HepG2 (cell line): ENCODE data around the gene MRPL14. TPM values are rescaled to one million over a fixed set of nuclear protein-coding genes. Genes with fewer than 3 reads are reported as not detected.

Experiments
- ATF3 ChIP-seq: sonication (generic); formaldehyde crosslinking; IDR thresholded peaks from 2 replicates; pipeline ENCODE4 v1.4.0; 2020; ENCODE audit warnings: missing genetic modification reagents
- CBFB ChIP-seq: sonication (generic); formaldehyde crosslinking; IDR thresholded peaks from 2 replicates; pipeline ENCODE4 v1.4.0; 2020; ENCODE audit warnings: missing genetic modification reagents
- DPF2 ChIP-seq: sonication (generic); formaldehyde crosslinking; IDR thresholded peaks from 2 replicates; pipeline ENCODE4 v1.4.0; 2020; ENCODE audit warnings: mild to moderate bottlenecking, low read depth, missing genetic modification reagents, borderline replicate concordance
- FOXP1 ChIP-seq, 2 experiments: fragments of 450-650 bp in 1 of 2; IDR thresholded peaks; 2 replicates each; pipeline ENCODE4 v1.6.1; 2017 to 2018; ENCODE audit warnings: antibody characterized with exemption in 1 of 2
- GTF3A ChIP-seq: sonication (generic); formaldehyde crosslinking; conservative IDR thresholded peaks from 2 replicates; pipeline ENCODE4 v1.4.0; 2020; ENCODE audit warnings: mild to moderate bottlenecking, missing genetic modification reagents
- NFRKB ChIP-seq: fragments of 450-650 bp; IDR thresholded peaks from 2 replicates; pipeline ENCODE4 v1.6.1; 2017
- NPAS2 ChIP-seq: sonication (generic); formaldehyde crosslinking; IDR thresholded peaks from 2 replicates; pipeline ENCODE4 v1.8.0; 2022; ENCODE audit warnings: mild to moderate bottlenecking, missing genetic modification reagents, borderline replicate concordance
- PHF20 ChIP-seq: sonication (generic); formaldehyde crosslinking; IDR thresholded peaks from 2 replicates; pipeline ENCODE4 v1.5.0; 2020; ENCODE audit warnings: mild to moderate bottlenecking, missing genetic modification reagents
- PPARG ChIP-seq: conservative IDR thresholded peaks from 2 replicates; pipeline ENCODE4 v1.6.1; 2016; ENCODE audit warnings: missing biosample characterization, missing genetic modification reagents
- SCMH1 ChIP-seq: sonication (generic); formaldehyde crosslinking; IDR thresholded peaks from 2 replicates; pipeline ENCODE4 v1.9.0; 2021; ENCODE audit warnings: missing genetic modification reagents, mild to moderate bottlenecking, borderline replicate concordance
- TEAD3 ChIP-seq: optimal IDR thresholded peaks from 2 replicates; pipeline ENCODE3; 2016; ENCODE audit warnings: borderline replicate concordance
- ZBTB39 ChIP-seq: sonication (generic); formaldehyde crosslinking; IDR thresholded peaks from 2 replicates; pipeline ENCODE4 v1.5.0; 2020; ENCODE audit warnings: missing genetic modification reagents
- ZNF256 ChIP-seq: sonication (generic); formaldehyde crosslinking; conservative IDR thresholded peaks from 2 replicates; pipeline ENCODE4 v1.4.0; 2020; ENCODE audit warnings: missing genetic modification reagents
- ZNF282 ChIP-seq: fragments of 450-650 bp; IDR thresholded peaks from 2 replicates; pipeline ENCODE4 v1.6.1; 2018; ENCODE audit not compliant: partially characterized antibody
- ZNF326 ChIP-seq: sonication (generic); formaldehyde crosslinking; IDR thresholded peaks from 2 replicates; pipeline ENCODE4 v1.4.0; 2020; ENCODE audit warnings: missing genetic modification reagents, borderline replicate concordance
- ZNF383 ChIP-seq: sonication (generic); formaldehyde crosslinking; IDR thresholded peaks from 2 replicates; pipeline ENCODE4 v1.4.0; 2020; ENCODE audit warnings: missing genetic modification reagents, mild to moderate bottlenecking, borderline replicate concordance
- ZNF431 ChIP-seq: sonication (generic); formaldehyde crosslinking; IDR thresholded peaks from 2 replicates; pipeline ENCODE4 v1.9.0; 2022; ENCODE audit warnings: missing genetic modification reagents, low read depth, mild to moderate bottlenecking, borderline replicate concordance
- ZNF513 ChIP-seq: sonication (generic); formaldehyde crosslinking; conservative IDR thresholded peaks from 2 replicates; pipeline ENCODE4 v1.5.0; 2020; ENCODE audit warnings: missing genetic modification reagents
- ZNF550 ChIP-seq: sonication (generic); formaldehyde crosslinking; IDR thresholded peaks from 2 replicates; pipeline ENCODE4 v1.4.0; 2020; ENCODE audit warnings: mild to moderate bottlenecking, missing genetic modification reagents, borderline replicate concordance
- ZNF629 ChIP-seq: sonication (generic); formaldehyde crosslinking; conservative IDR thresholded peaks from 2 replicates; pipeline ENCODE4 v1.5.0; 2020; ENCODE audit warnings: missing genetic modification reagents
- ZNF646 ChIP-seq: sonication (generic); formaldehyde crosslinking; IDR thresholded peaks from 2 replicates; pipeline ENCODE4 v1.9.0; 2021; ENCODE audit warnings: mild to moderate bottlenecking, missing genetic modification reagents
- ZNF709 ChIP-seq: sonication (generic); formaldehyde crosslinking; IDR thresholded peaks from 2 replicates; pipeline ENCODE4 v1.5.0; 2020; ENCODE audit warnings: mild to moderate bottlenecking, missing genetic modification reagents
- polyA plus RNA-seq, 8 experiments: library from polyadenylated mRNA; depleted of rRNA in 3 of 8; stranded (reverse) in 7 of 8; unstranded in 1 of 8; fragments of >200 nt; fragmentation: Illumina TruSeq in 4 of 8; extraction: Trizol in 4 of 8; gene quantifications; 2 replicates each; pipeline versions ENCODE4 v1.2.1 to v1.2.3, GENCODE V29; 2011 to 2016; ENCODE audit warnings: low read depth in 4 of 8, missing spikeins in 1 of 8, mixed read lengths in 1 of 8; ENCODE audit not compliant: insufficient read depth in 1 of 8
- total RNA-seq, 5 experiments: library from RNA; depleted of rRNA; stranded (reverse); fragments of >200 nt; fragmentation: Illumina TruSeq; extraction: Trizol; gene quantifications; 2 replicates each; pipeline ENCODE4 v1.2.3, GENCODE V29; 2016; ENCODE audit warnings: low read depth in 1 of 5

The MRPL14 gene
- total and polyA plus RNA-seq, 2 of the 13 experiments (the other 11 are each of a cell fraction or from before 2014, with no cell fraction given) = 157 to 178 TPM

GRCh38 chr6:44099192-44099591 is 28.1 kb downstream of the MRPL14 start (continued):
- TF ChIP-seq DPF2 (CRISPR knock-in tag) = peak; percentile 59; the same call in 1 of the 2 replicates
- no peak for TF ChIP-seq ZNF383 (CRISPR knock-in tag)
- TF ChIP-seq ZNF629 = no peak
- no peak for TF ChIP-seq GTF3A (CRISPR knock-in tag)
- no peak for TF ChIP-seq NPAS2 (CRISPR knock-in tag)
- no peak for TF ChIP-seq ZNF431 (CRISPR knock-in tag)
- TF ChIP-seq ZNF256 = no peak
- no peak for TF ChIP-seq SCMH1
- no peak for TF ChIP-seq ZNF709 (CRISPR knock-in tag)
- TF ChIP-seq ZNF282 = no peak
- TF ChIP-seq NFRKB = no peak
- no peak for TF ChIP-seq FOXP1 (IDR thresholded peaks at IDR 0.05)
- peak; percentile 18; the same call in 1 of the 2 replicates for TF ChIP-seq FOXP1 (CRISPR knock-in tag; IDR thresholded peaks at IDR 0.05)
- peak; percentile 59; the same call in 1 of the 2 replicates for TF ChIP-seq PPARG (CRISPR knock-in tag)
- TF ChIP-seq ZNF326 (CRISPR knock-in tag) = no peak
- TF ChIP-seq ZNF550 = no peak
- TF ChIP-seq ATF3 (CRISPR knock-in tag) = no peak
- no peak for TF ChIP-seq ZBTB39 (CRISPR knock-in tag)
- TF ChIP-seq PHF20 = no peak
- TF ChIP-seq ZNF646 (CRISPR knock-in tag) = no peak
- no peak for TF ChIP-seq CBFB (CRISPR knock-in tag)
- TF ChIP-seq TEAD3 (CRISPR knock-in tag) = peak; percentile 50
- TF ChIP-seq ZNF513 (CRISPR knock-in tag) = no peak
